ENCODE results near the gene ATP1A1.

Gene ATP1A1

GRCh38 chr1:116340506-116341231 lies 32.4 kb upstream of the ATP1A1 start:
- ATAC-seq (ENCODE audit: low read depth) (peak; percentile 99), DNase-seq (ENCODE audit: low spot score) (no peak)
- no peak for TF ChIP-seq CTCF (IDR thresholded peaks at IDR 0.05; ENCODE audit: poor library complexity, severe bottlenecking)
- Histone ChIP-seq H3K27me3 (ENCODE audit: insufficient read depth, poor library complexity, severe bottlenecking) (no peaks in the 10 kb centered on the region), H3K27ac (ENCODE audit: poor library complexity, severe bottlenecking) (peak overlapping the region; percentile 57), H3K4me3 (ENCODE audit: severe bottlenecking) (no peak overlapping the region), H3K9me3 (ENCODE audit: severe bottlenecking) (no peaks in the 10 kb centered on the region), H3K4me1 (ENCODE audit: insufficient read depth, poor library complexity, severe bottlenecking) (peaks cover 16% of the 10 kb centered on the region), H3K36me3 (ENCODE audit: low read depth) (no peaks in the 10 kb centered on the region)

- DNase-seq (ENCODE audit: low spot score) (no peak), ATAC-seq (ENCODE audit: low read depth) (no peak)
- Histone ChIP-seq H3K27me3 (ENCODE audit: insufficient read depth, poor library complexity, severe bottlenecking) (no peaks in the 10 kb centered on the region), H3K36me3 (ENCODE audit: low read depth) (no peaks in the 10 kb centered on the region), H3K4me3 (ENCODE audit: severe bottlenecking) (no peak overlapping the region), H3K27ac (ENCODE audit: poor library complexity, severe bottlenecking) (no peak overlapping the region), H3K9me3 (ENCODE audit: severe bottlenecking) (no peaks in the 10 kb centered on the region), H3K4me1 (ENCODE audit: insufficient read depth, poor library complexity, severe bottlenecking) (peaks cover 16% of the 10 kb centered on the region)
- no peak for TF ChIP-seq CTCF (IDR thresholded peaks at IDR 0.05; ENCODE audit: poor library complexity, severe bottlenecking)
Measured at GRCh38 chr1:116343019-116343418, 30.0 kb upstream of the ATP1A1 start.

GRCh38 chr1:116345011-116345410 lies 28.0 kb upstream of the ATP1A1 start:
- no peak for ATAC-seq (ENCODE audit: low read depth)
- Histone ChIP-seq H3K36me3 (ENCODE audit: low read depth) (no peaks in the 10 kb centered on the region), H3K4me1 (ENCODE audit: insufficient read depth, poor library complexity, severe bottlenecking) (peaks cover 13% of the 10 kb centered on the region), H3K27ac (ENCODE audit: poor library complexity, severe bottlenecking) (no peak overlapping the region), H3K27me3 (ENCODE audit: insufficient read depth, poor library complexity, severe bottlenecking) (no peaks in the 10 kb centered on the region), H3K9me3 (ENCODE audit: severe bottlenecking) (no peaks in the 10 kb centered on the region), H3K4me3 (ENCODE audit: severe bottlenecking) (no peak overlapping the region)
- no peak for DNase-seq (ENCODE audit: low spot score)
- TF ChIP-seq CTCF (IDR thresholded peaks at IDR 0.05; ENCODE audit: poor library complexity, severe bottlenecking): no peak

- TF ChIP-seq CTCF (IDR thresholded peaks at IDR 0.05; ENCODE audit: poor library complexity, severe bottlenecking): no peak
- H3K36me3 ChIP-seq (ENCODE audit: low read depth): no peaks in the 10 kb centered on the region
Measured at GRCh38 chr1:116345843-116346242, 27.2 kb upstream of the ATP1A1 start.

GRCh38 chr1:116346943-116347673 lies 25.9 kb upstream of the ATP1A1 start:
- Histone ChIP-seq H3K4me1 (ENCODE audit: insufficient read depth, poor library complexity, severe bottlenecking) (no peaks in the 10 kb centered on the region), H3K4me3 (ENCODE audit: severe bottlenecking) (no peak overlapping the region), H3K27ac (ENCODE audit: poor library complexity, severe bottlenecking) (no peak overlapping the region), H3K36me3 (ENCODE audit: low read depth) (no peaks in the 10 kb centered on the region), H3K9me3 (ENCODE audit: severe bottlenecking) (no peaks in the 10 kb centered on the region), H3K27me3 (ENCODE audit: insufficient read depth, poor library complexity, severe bottlenecking) (no peaks in the 10 kb centered on the region)
- TF ChIP-seq CTCF (IDR thresholded peaks at IDR 0.05; ENCODE audit: poor library complexity, severe bottlenecking): no peak
- ATAC-seq (ENCODE audit: low read depth) (no peak), DNase-seq (ENCODE audit: low spot score) (no peak)

More at GRCh38 chr1:116345843-116346242, 27.2 kb upstream of the ATP1A1 start:
- Histone ChIP-seq H3K27ac (ENCODE audit: poor library complexity, severe bottlenecking) (no peak overlapping the region), H3K4me1 (ENCODE audit: insufficient read depth, poor library complexity, severe bottlenecking) (peaks cover 6% of the 10 kb centered on the region), H3K9me3 (ENCODE audit: severe bottlenecking) (no peaks in the 10 kb centered on the region), H3K4me3 (ENCODE audit: severe bottlenecking) (no peak overlapping the region), H3K27me3 (ENCODE audit: insufficient read depth, poor library complexity, severe bottlenecking) (no peaks in the 10 kb centered on the region)
- DNase-seq (ENCODE audit: low spot score) (no peak), ATAC-seq (ENCODE audit: low read depth) (no peak)

All from RWPE2 (cell line).